Activated naive CD4-positive, alpha-beta T cell treated with anti-CD3 and anti-CD28 coated beads, Interleukin-2, amount 10 ng/mL, durations not matched to agents 7 days and 5 days (primary cell): ENCODE data around the gene RPS19.

Experiments used
- CTCF ChIA-PET: fragments of 350-600 bp; sonication (Branson Sonifier 250); formaldehyde crosslinking; loops from one replicate; lab custom pipeline; 2021; ENCODE audit warnings: antibody characterized with exemption; lab: Charles Lee
- DNase-seq: peaks from one replicate; pipeline ENCODE4 v3.0.0-alpha.2; 2020
- H3K27ac Mint-ChIP-seq: one replicate; pipeline ENCODE4 v1.8.0; 2021; ENCODE audit warnings: mild to moderate bottlenecking, moderate library complexity, mixed read lengths
- H3K27me3 Mint-ChIP-seq: one replicate; pipeline ENCODE4 v1.8.0; 2021; ENCODE audit warnings: mild to moderate bottlenecking, mixed read lengths
- H3K36me3 Mint-ChIP-seq: one replicate; pipeline ENCODE4 v1.8.0; 2021; ENCODE audit warnings: mixed read lengths
- H3K4me1 Mint-ChIP-seq: one replicate; pipeline ENCODE4 v1.8.0; 2021; ENCODE audit warnings: mixed read lengths
- H3K4me3 Mint-ChIP-seq: one replicate; pipeline ENCODE4 v1.8.0; 2021; ENCODE audit warnings: mild to moderate bottlenecking, moderate library complexity, mixed read lengths
- H3K9me3 Mint-ChIP-seq: one replicate; pipeline ENCODE4 v1.8.0; 2021; ENCODE audit warnings: mixed read lengths

The RPS19 gene

GRCh38 chr19:41903193-41903953, 43.3 kb downstream of the RPS19 start:
- no peak overlapping the region for H3K4me3 Mint-ChIP-seq
- DNase-seq: no peak
- peak overlapping the region; percentile 60 for H3K27ac Mint-ChIP-seq
- CTCF ChIA-PET: interaction anchor here (0.9 to 1.2 kb wide), 2 partner anchors 16 to 33 kb away, joined by 3 to 4 read pairs; no protein-coding TSS in a partner anchor
- peaks cover 71% of the 10 kb centered on the region for H3K36me3 Mint-ChIP-seq
- H3K4me1 Mint-ChIP-seq: peaks cover 28% of the 10 kb centered on the region
- H3K9me3 Mint-ChIP-seq: no peaks in the 10 kb centered on the region
- H3K27me3 Mint-ChIP-seq: no peaks in the 10 kb centered on the region

GRCh38 chr19:41904118-41904870, 44.2 kb downstream of the RPS19 start:
- H3K27me3 Mint-ChIP-seq: no peaks in the 10 kb centered on the region
- H3K9me3 Mint-ChIP-seq: no peaks in the 10 kb centered on the region
- H3K4me1 Mint-ChIP-seq: peaks cover 26% of the 10 kb centered on the region
- DNase-seq: no peak
- no peak overlapping the region for H3K27ac Mint-ChIP-seq
- H3K36me3 Mint-ChIP-seq: peaks cover 65% of the 10 kb centered on the region
- H3K4me3 Mint-ChIP-seq: no peak overlapping the region
- CTCF ChIA-PET: interaction anchor here (0.8 to 0.9 kb wide), 3 partner anchors 15 to 31 kb away, joined by 3 to 4 read pairs (median 3); no protein-coding TSS in a partner anchor

GRCh38 chr19:41905273-41906002, 45.4 kb downstream of the RPS19 start:
- CTCF ChIA-PET: interaction anchor here (0.8 kb wide), 1 partner anchor 29 kb away, joined by 4 read pairs; no protein-coding TSS in a partner anchor
- Mint-ChIP-seq H3K27me3 (no peaks in the 10 kb centered on the region), H3K9me3 (no peaks in the 10 kb centered on the region), H3K4me3 (no peak overlapping the region), H3K36me3 (peaks cover 62% of the 10 kb centered on the region), H3K4me1 (peaks cover 23% of the 10 kb centered on the region), H3K27ac (no peak overlapping the region)
- DNase-seq: no peak

GRCh38 chr19:41906271-41906670, 46.2 kb downstream of the RPS19 start:
- CTCF ChIA-PET: interaction anchor here (0.8 kb wide), 1 partner anchor 11 kb away, joined by 3 read pairs; no protein-coding TSS in a partner anchor
- H3K27ac Mint-ChIP-seq: no peak overlapping the region
- H3K36me3 Mint-ChIP-seq: peaks cover 66% of the 10 kb centered on the region
- no peaks in the 10 kb centered on the region for H3K27me3 Mint-ChIP-seq
- H3K4me1 Mint-ChIP-seq: peaks cover 21% of the 10 kb centered on the region
- H3K9me3 Mint-ChIP-seq: no peaks in the 10 kb centered on the region
- DNase-seq: no peak
- H3K4me3 Mint-ChIP-seq: no peak overlapping the region

- Mint-ChIP-seq H3K27ac (no peak overlapping the region), H3K9me3 (no peaks in the 10 kb centered on the region), H3K4me3 (no peak overlapping the region), H3K4me1 (peaks cover 25% of the 10 kb centered on the region), H3K27me3 (no peaks in the 10 kb centered on the region), H3K36me3 (peaks cover 65% of the 10 kb centered on the region)
- no peak for DNase-seq
- CTCF ChIA-PET: interaction anchor here (0.7 to 0.8 kb wide), 2 partner anchors 12 to 34 kb away, joined by 3 read pairs; no protein-coding TSS in a partner anchor
Observed at GRCh38 chr19:41906916-41907680, 47.0 kb downstream of the RPS19 start.

GRCh38 chr19:41907994-41908615, 48.0 kb downstream of the RPS19 start:
- no peaks in the 10 kb centered on the region for H3K9me3 Mint-ChIP-seq
- CTCF ChIA-PET: interaction anchor here (0.9 kb wide), 1 partner anchor 16 kb away, joined by 3 read pairs; no protein-coding TSS in a partner anchor

GRCh38 chr19:41908724-41909464, 48.8 kb downstream of the RPS19 start:
- Mint-ChIP-seq H3K27ac (peak overlapping the region; percentile 20), H3K4me1 (peaks cover 22% of the 10 kb centered on the region), H3K4me3 (no peak overlapping the region), H3K27me3 (no peaks in the 10 kb centered on the region), H3K9me3 (no peaks in the 10 kb centered on the region), H3K36me3 (peaks cover 48% of the 10 kb centered on the region)
- no peak for DNase-seq
- CTCF ChIA-PET: interaction anchor here (0.9 kb wide), 1 partner anchor 16 kb away, joined by 3 read pairs; no protein-coding TSS in a partner anchor

More at GRCh38 chr19:41907994-41908615, 48.0 kb downstream of the RPS19 start:
- Mint-ChIP-seq H3K27me3 (no peaks in the 10 kb centered on the region), H3K4me1 (peaks cover 25% of the 10 kb centered on the region), H3K36me3 (peaks cover 56% of the 10 kb centered on the region), H3K4me3 (no peak overlapping the region), H3K27ac (no peak overlapping the region)
- no peak for DNase-seq

- H3K27ac Mint-ChIP-seq: peak overlapping the region; percentile 20
- CTCF ChIA-PET: no interaction called here
- peaks cover 22% of the 10 kb centered on the region for H3K4me1 Mint-ChIP-seq
Observed at GRCh38 chr19:41909706-41910105, 49.7 kb downstream of the RPS19 start.

GRCh38 chr19:41910240-41910991, 50.4 kb downstream of the RPS19 start:
- Mint-ChIP-seq H3K4me1 (peaks cover 18% of the 10 kb centered on the region), H3K4me3 (no peak overlapping the region), H3K27me3 (no peaks in the 10 kb centered on the region), H3K9me3 (no peaks in the 10 kb centered on the region), H3K36me3 (peaks cover 34% of the 10 kb centered on the region), H3K27ac (peak overlapping the region; percentile 38)
- CTCF ChIA-PET: no interaction called here
- no peak for DNase-seq

More at GRCh38 chr19:41909706-41910105, 49.7 kb downstream of the RPS19 start:
- Mint-ChIP-seq H3K9me3 (no peaks in the 10 kb centered on the region), H3K4me3 (no peak overlapping the region), H3K36me3 (peaks cover 41% of the 10 kb centered on the region), H3K27me3 (no peaks in the 10 kb centered on the region)
- no peak for DNase-seq

- CTCF ChIA-PET: interaction anchor here (1.0 to 1.1 kb wide), 2 partner anchors 24 to 38 kb away, joined by 4 to 5 read pairs; no protein-coding TSS in a partner anchor
- Mint-ChIP-seq H3K27me3 (no peaks in the 10 kb centered on the region), H3K4me1 (peaks cover 14% of the 10 kb centered on the region), H3K9me3 (no peaks in the 10 kb centered on the region), H3K27ac (peak overlapping the region; percentile 38), H3K4me3 (peak overlapping the region; percentile 15), H3K36me3 (peaks cover 28% of the 10 kb centered on the region)
- DNase-seq: no peak
Observed at GRCh38 chr19:41910992-41911888, 51.2 kb downstream of the RPS19 start.
